Measurements from ENCODE around the gene TTYH3.
A peak's percentile ranks its signal among the peaks of the same experiment; 100 is the strongest.

Gene TTYH3

DNA sequence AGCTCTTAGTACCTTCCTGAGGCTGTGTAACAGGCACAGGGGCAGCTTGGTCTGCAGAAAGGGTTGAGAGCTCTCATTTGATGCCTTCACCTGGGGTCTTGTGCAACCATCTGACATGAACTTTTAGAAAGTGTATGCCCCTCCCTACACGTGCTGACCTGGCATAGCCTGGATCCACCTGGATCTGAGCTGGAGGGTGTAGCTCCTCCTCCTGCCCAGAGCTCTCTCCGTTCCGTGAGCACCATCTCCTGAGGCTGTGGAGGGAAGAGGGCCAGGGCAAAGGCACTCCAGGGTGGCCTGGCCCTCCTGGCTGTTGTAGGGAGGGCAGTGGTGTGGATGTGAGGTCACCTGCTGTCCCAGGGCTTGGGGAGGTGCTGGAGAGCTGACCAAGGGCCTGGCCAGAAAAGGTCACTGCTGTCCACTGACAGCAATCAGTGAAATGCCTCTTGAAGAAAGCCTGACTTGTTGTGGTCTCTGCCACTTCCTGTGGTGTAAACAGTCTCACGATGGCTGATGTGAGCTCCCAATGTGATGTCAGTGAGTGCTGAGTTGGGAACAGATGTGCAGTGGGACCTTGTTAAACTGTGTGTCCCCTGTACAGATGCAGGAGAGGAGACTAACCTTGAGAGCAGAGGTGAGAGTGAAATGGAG lies 79.2 kb downstream of the TTYH3 start:
- peaks cover under 1% of the 10 kb centered on the region; the same call in 1 of the 2 replicates for H4K20me1 ChIP-seq (ENCODE audit: control insufficient read depth, insufficient read depth, low read depth, low read length)
- H3F3A ChIP-seq (ENCODE audit: control insufficient read depth, insufficient read depth), result peaks cover 12% of the 10 kb centered on the region
- H3K36me3 ChIP-seq (ENCODE audit: control insufficient read depth, low read length), result no peaks in the 10 kb centered on the region
- H3K79me2 ChIP-seq (ENCODE audit: control insufficient read depth, low read length), result no peaks in the 10 kb centered on the region
- peak overlapping the region; percentile 62 for H3K27ac ChIP-seq (ENCODE audit: low read depth, low read length)
- peaks cover 22% of the 10 kb centered on the region for H3K27me3 ChIP-seq (ENCODE audit: control insufficient read depth, low read length)
- H3K9me3 ChIP-seq (ENCODE audit: control insufficient read depth, insufficient read depth, low read length), result no peaks in the 10 kb centered on the region
- TF ChIP-seq EZH2phosphoT487 (IDR thresholded peaks at IDR 0.05; ENCODE audit: borderline replicate concordance, low read length) (no peak), CTCF (IDR thresholded peaks at IDR 0.05; ENCODE audit: low read depth, low read length, poor library complexity, severe bottlenecking) (no peak)
- peaks cover 46% of the 10 kb centered on the region for H3K4me1 ChIP-seq (ENCODE audit: control insufficient read depth, low read length)
- H3K9me2 ChIP-seq (replicated peaks; ENCODE audit: control insufficient read depth, low read length), result no peaks in the 10 kb centered on the region
- peak overlapping the region; percentile 68 for H3K4me3 ChIP-seq (ENCODE audit: low read length)
- H3K4me2 ChIP-seq (ENCODE audit: low read length), result peak overlapping the region; percentile 74

- no peaks in the 10 kb centered on the region for H3K9me2 ChIP-seq (replicated peaks; ENCODE audit: control insufficient read depth, low read length)
- H3K79me2 ChIP-seq (ENCODE audit: control insufficient read depth, low read length), result no peaks in the 10 kb centered on the region
- TF ChIP-seq CTCF (IDR thresholded peaks at IDR 0.05; ENCODE audit: low read depth, low read length, poor library complexity, severe bottlenecking), result no peak
- TF ChIP-seq EZH2phosphoT487 (IDR thresholded peaks at IDR 0.05; ENCODE audit: borderline replicate concordance, low read length), result no peak
- peaks cover 9% of the 10 kb centered on the region; the same call in 1 of the 2 replicates for H4K20me1 ChIP-seq (ENCODE audit: control insufficient read depth, insufficient read depth, low read depth, low read length)
- no peak overlapping the region for H3K4me3 ChIP-seq (ENCODE audit: low read length)
- no peaks in the 10 kb centered on the region for H3K36me3 ChIP-seq (ENCODE audit: control insufficient read depth, low read length)
- no peak overlapping the region for H3K4me2 ChIP-seq (ENCODE audit: low read length)
- peaks cover 32% of the 10 kb centered on the region for H3K27me3 ChIP-seq (ENCODE audit: control insufficient read depth, low read length)
- peaks cover 52% of the 10 kb centered on the region for H3K4me1 ChIP-seq (ENCODE audit: control insufficient read depth, low read length)
- H3K9me3 ChIP-seq (ENCODE audit: control insufficient read depth, insufficient read depth, low read length), result no peaks in the 10 kb centered on the region
- peaks cover 13% of the 10 kb centered on the region for H3F3A ChIP-seq (ENCODE audit: control insufficient read depth, insufficient read depth)
- H3K27ac ChIP-seq (ENCODE audit: low read depth, low read length), result no peak overlapping the region
Observed at GRCh38 chr7:2711895-2712675, 80.3 kb downstream of the TTYH3 start.

GRCh38 chr7:2713370-2713769 lies 81.6 kb downstream of the TTYH3 start:
- Histone ChIP-seq H3K79me2 (ENCODE audit: control insufficient read depth, low read length) (no peaks in the 10 kb centered on the region), H4K20me1 (ENCODE audit: control insufficient read depth, insufficient read depth, low read depth, low read length) (peaks cover 13% of the 10 kb centered on the region; the same call in 1 of the 2 replicates), H3K27me3 (ENCODE audit: control insufficient read depth, low read length) (peaks cover 42% of the 10 kb centered on the region), H3K4me1 (ENCODE audit: control insufficient read depth, low read length) (peaks cover 64% of the 10 kb centered on the region), H3K36me3 (ENCODE audit: control insufficient read depth, low read length) (no peaks in the 10 kb centered on the region), H3K9me3 (ENCODE audit: control insufficient read depth, insufficient read depth, low read length) (no peaks in the 10 kb centered on the region), H3K9me2 (replicated peaks; ENCODE audit: control insufficient read depth, low read length) (no peaks in the 10 kb centered on the region), H3K4me2 (ENCODE audit: low read length) (no peak overlapping the region), H3F3A (ENCODE audit: control insufficient read depth, insufficient read depth) (peaks cover 13% of the 10 kb centered on the region), H3K27ac (ENCODE audit: low read depth, low read length) (no peak overlapping the region), H3K4me3 (ENCODE audit: low read length) (no peak overlapping the region)
- TF ChIP-seq CTCF (IDR thresholded peaks at IDR 0.05; ENCODE audit: low read depth, low read length, poor library complexity, severe bottlenecking) (peak; percentile 24), EZH2phosphoT487 (IDR thresholded peaks at IDR 0.05; ENCODE audit: borderline replicate concordance, low read length) (no peak)

Data from DOHH2 (cell line).